ENCODE data around the gene GHRH. TPM values are rescaled to one million over a fixed set of nuclear protein-coding genes. Genes with fewer than 3 reads are reported as not detected.

GHRH gene
- total RNA-seq, 1 experiment from 2014 or later, result not detected

- WGBS (ENCODE audit: extremely low coverage, insufficient read length, low lambda C conversion rate), result no CpG with 5 or more reads among the region's 12 CpGs
- Histone ChIP-seq H3K9ac (ENCODE audit: extremely low read depth, insufficient read length, low read length) (no peak overlapping the region), H2AK5ac (ENCODE audit: insufficient read length, low read length) (no peak overlapping the region), H3K56ac (ENCODE audit: insufficient read length, low read depth, low read length) (no peak overlapping the region), H3K9me3 (ENCODE audit: control insufficient read depth, low read depth, low read length) (no peaks in the 10 kb centered on the region), H4K91ac (ENCODE audit: insufficient read length, low read depth, low read length) (no peak overlapping the region), H3K79me1 (ENCODE audit: insufficient read depth, low read depth, low read length, poor library complexity, severe bottlenecking) (no peaks in the 10 kb centered on the region), H3K23me2 (ENCODE audit: insufficient read length, low read depth, low read length, poor library complexity, severe bottlenecking) (no peaks in the 10 kb centered on the region), H3K27ac (ENCODE audit: insufficient read length, low read depth, low read length) (no peak overlapping the region), H3K14ac (ENCODE audit: insufficient read depth, low read length) (no peak overlapping the region), H3K4me2 (ENCODE audit: insufficient read depth, insufficient read length, low read length) (no peak overlapping the region), H3K18ac (ENCODE audit: insufficient read length, low read depth, low read length) (no peak overlapping the region), H4K20me1 (ENCODE audit: control insufficient read depth, insufficient read depth, insufficient read length) (no peaks in the 10 kb centered on the region), H2BK5ac (ENCODE audit: insufficient read length, low read length) (no peak overlapping the region), H3T11ph (ENCODE audit: low read length) (no peak overlapping the region), H2BK12ac (ENCODE audit: insufficient read length, low read depth, low read length) (no peak overlapping the region), H3K4ac (ENCODE audit: low read depth, low read length) (no peak overlapping the region), H4K8ac (replicated peaks; ENCODE audit: insufficient read length, low read depth, low read length) (no peak overlapping the region), H3K23ac (ENCODE audit: insufficient read length, low read depth, low read length) (no peak overlapping the region), H2BK120ac (ENCODE audit: low read depth, low read length, poor library complexity, severe bottlenecking) (no peak overlapping the region), H3K4me1 (ENCODE audit: insufficient read depth, low read length) (no peaks in the 10 kb centered on the region), H2BK20ac (ENCODE audit: low read depth, low read length, poor library complexity, severe bottlenecking) (no peak overlapping the region), H2AFZ (ENCODE audit: low read length) (no peak overlapping the region), H3K27me3 (ENCODE audit: insufficient read depth, low read length) (no peaks in the 10 kb centered on the region), H2BK15ac (ENCODE audit: low read depth, low read length) (no peak overlapping the region), H4K5ac (ENCODE audit: insufficient read length, low read depth, low read length) (no peak overlapping the region), H3K79me2 (ENCODE audit: insufficient read depth, low read length) (no peaks in the 10 kb centered on the region)
- Mint-ChIP-seq H3K27ac (no peak overlapping the region; a peak in 1 of 7 replicates), H3K4me1 (peaks cover 34 to 42% of the 10 kb centered on the region in 2 experiments), H3K36me3 (ENCODE audit: insufficient read depth in 1 of 3, low read depth in 3 of 3) (no peaks in the 10 kb centered on the region), H3K27me3 (ENCODE audit: low read depth) (no peaks in the 10 kb centered on the region), H3K9me3 (peaks cover 0 to 2% of the 10 kb centered on the region in 2 experiments; a peak in 3 of 5 replicates), H3K4me3 (no peak overlapping the region)
- DNase-seq, result no peak
- no peak for TF ChIP-seq CTCF (conservative IDR thresholded peaks at IDR 0.05)
Measured at GRCh38 chr20:37270576-37271420, 9.2 kb upstream of the GHRH start.
